ENCODE measurements around the gene NFAT5. TPM values are rescaled to one million over a fixed set of nuclear protein-coding genes. Genes with fewer than 3 reads are reported as not detected.
"Not testable (repeated sequence)": the region's sequence is repeated elsewhere in the genome, so short reads cannot be mapped to it uniquely, and the experiment has no call there.

NFAT5 gene, protein sequence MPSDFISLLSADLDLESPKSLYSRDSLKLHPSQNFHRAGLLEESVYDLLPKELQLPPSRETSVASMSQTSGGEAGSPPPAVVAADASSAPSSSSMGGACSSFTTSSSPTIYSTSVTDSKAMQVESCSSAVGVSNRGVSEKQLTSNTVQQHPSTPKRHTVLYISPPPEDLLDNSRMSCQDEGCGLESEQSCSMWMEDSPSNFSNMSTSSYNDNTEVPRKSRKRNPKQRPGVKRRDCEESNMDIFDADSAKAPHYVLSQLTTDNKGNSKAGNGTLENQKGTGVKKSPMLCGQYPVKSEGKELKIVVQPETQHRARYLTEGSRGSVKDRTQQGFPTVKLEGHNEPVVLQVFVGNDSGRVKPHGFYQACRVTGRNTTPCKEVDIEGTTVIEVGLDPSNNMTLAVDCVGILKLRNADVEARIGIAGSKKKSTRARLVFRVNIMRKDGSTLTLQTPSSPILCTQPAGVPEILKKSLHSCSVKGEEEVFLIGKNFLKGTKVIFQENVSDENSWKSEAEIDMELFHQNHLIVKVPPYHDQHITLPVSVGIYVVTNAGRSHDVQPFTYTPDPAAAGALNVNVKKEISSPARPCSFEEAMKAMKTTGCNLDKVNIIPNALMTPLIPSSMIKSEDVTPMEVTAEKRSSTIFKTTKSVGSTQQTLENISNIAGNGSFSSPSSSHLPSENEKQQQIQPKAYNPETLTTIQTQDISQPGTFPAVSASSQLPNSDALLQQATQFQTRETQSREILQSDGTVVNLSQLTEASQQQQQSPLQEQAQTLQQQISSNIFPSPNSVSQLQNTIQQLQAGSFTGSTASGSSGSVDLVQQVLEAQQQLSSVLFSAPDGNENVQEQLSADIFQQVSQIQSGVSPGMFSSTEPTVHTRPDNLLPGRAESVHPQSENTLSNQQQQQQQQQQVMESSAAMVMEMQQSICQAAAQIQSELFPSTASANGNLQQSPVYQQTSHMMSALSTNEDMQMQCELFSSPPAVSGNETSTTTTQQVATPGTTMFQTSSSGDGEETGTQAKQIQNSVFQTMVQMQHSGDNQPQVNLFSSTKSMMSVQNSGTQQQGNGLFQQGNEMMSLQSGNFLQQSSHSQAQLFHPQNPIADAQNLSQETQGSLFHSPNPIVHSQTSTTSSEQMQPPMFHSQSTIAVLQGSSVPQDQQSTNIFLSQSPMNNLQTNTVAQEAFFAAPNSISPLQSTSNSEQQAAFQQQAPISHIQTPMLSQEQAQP (N-terminal part only)
- total RNA-seq = 10 to 100 TPM; 77.3 to 98.6 TPM

DNA sequence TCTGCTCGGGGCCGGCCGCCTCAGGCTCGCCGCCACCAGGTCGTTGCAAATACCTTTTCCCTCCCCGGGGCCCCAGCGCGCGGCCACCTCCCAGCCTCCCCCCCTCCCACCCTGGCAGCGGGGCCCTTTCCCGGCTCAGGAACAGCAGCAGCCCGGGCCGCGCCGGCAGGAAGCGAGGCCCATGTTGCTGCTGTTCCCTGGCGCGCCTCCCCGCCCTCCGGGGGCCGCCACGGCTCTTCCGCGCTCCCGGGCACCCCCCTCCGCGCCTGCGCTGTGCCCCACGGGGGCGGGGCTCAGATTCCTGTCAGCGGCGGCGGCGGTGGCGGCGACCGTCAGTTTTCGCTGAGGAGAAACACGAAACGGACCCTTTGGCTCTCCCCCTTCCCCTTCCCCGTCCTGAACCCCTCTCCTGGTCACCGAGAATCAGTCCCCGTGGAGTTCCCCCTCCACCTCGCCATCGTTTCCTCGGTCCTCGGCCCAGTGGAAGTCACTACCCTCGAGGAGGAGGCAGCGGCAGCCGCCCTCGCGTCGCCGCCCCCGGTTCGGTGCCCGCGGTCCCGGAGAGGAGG is at the start of gene NFAT5:
TSS of gene NFAT5 (plus strand) at position 296 of the 569 bp plus-strand sequence. CDS start 336 bp downstream, outside the sequence.
- ATAC-seq (ENCODE audit: insufficient number of reproducible peaks, low FRiP score, low read depth) = peak; percentile 80
- DNase-seq (ENCODE audit: low spot score) = peak; percentile 25
- peak within 1 kb of the TSS; percentile 99 for H3K27ac ChIP-seq
- TF ChIP-seq, protein P1, sequence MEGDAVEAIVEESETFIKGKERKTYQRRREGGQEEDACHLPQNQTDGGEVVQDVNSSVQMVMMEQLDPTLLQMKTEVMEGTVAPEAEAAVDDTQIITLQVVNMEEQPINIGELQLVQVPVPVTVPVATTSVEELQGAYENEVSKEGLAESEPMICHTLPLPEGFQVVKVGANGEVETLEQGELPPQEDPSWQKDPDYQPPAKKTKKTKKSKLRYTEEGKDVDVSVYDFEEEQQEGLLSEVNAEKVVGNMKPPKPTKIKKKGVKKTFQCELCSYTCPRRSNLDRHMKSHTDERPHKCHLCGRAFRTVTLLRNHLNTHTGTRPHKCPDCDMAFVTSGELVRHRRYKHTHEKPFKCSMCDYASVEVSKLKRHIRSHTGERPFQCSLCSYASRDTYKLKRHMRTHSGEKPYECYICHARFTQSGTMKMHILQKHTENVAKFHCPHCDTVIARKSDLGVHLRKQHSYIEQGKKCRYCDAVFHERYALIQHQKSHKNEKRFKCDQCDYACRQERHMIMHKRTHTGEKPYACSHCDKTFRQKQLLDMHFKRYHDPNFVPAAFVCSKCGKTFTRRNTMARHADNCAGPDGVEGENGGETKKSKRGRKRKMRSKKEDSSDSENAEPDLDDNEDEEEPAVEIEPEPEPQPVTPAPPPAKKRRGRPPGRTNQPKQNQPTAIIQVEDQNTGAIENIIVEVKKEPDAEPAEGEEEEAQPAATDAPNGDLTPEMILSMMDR (IDR thresholded peaks at IDR 0.05) = no peak
- H3K36me3 ChIP-seq = no peaks in the 10 kb centered on the region
- H3K4me1 ChIP-seq (ENCODE audit: control insufficient read depth in 1 of 2, low read depth in 2 of 2) = peaks cover 30 to 37% of the 10 kb centered on the region in 2 donors
- no peaks in the 10 kb centered on the region for H3K27me3 ChIP-seq (replicated peaks; ENCODE audit: insufficient read depth)
- H3K4me3 ChIP-seq = peak within 1 kb of the TSS; percentile 100
- no peaks in the 10 kb centered on the region for H3K9me3 ChIP-seq

DNA sequence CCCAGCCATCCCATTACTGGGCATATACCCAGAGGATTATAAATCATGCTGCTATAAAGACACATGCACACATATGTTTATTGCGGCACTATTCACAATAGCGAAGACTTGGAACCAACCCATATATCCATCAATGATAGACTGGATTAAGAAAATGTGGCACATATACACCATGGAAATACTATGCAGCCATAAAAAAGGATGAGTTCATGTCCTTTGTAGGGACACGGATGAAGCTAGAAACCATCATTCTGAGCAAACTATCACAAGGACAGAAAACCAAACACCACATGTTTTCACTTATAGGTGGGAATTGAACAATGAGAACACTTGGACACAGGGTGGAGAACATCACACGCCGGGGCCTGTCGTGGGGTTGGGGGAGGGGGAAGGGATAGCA is 47.9 kb upstream of the NFAT5 start:
- not testable (repeated sequence) for H3K27ac ChIP-seq; H3K9me3 ChIP-seq; H3K4me3 ChIP-seq; DNase-seq (ENCODE audit: low spot score); ATAC-seq (ENCODE audit: insufficient number of reproducible peaks, low FRiP score, low read depth); H3K4me1 ChIP-seq (ENCODE audit: control insufficient read depth in 1 of 2, low read depth in 2 of 2); H3K36me3 ChIP-seq; H3K27me3 ChIP-seq (replicated peaks; ENCODE audit: insufficient read depth)

DNA sequence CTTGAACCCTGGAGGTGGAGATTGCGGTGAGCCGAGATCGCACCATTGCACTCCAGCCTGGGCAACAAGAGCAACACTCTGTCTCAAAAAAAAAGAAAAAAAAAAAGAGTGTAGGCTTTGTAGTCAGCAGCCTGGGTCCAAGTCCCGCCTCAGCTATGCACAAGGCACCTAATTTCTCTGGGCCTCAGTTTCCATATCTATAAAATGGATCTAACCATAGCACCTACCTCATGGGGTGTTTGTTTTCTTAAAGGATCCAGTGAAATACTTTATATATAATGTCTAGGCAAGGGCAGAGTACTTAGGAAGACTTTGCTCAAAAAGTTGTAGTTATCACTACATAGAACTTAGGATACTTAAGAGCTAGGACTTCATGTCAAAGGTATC is 45.4 kb upstream of the NFAT5 start:
- Histone ChIP-seq H3K36me3 (no peaks in the 10 kb centered on the region), H3K4me3 (no peak overlapping the region), H3K9me3 (no peaks in the 10 kb centered on the region), H3K4me1 (ENCODE audit: control insufficient read depth in 1 of 2, low read depth in 2 of 2) (no peaks in the 10 kb centered on the region), H3K27me3 (replicated peaks; ENCODE audit: insufficient read depth) (no peaks in the 10 kb centered on the region), H3K27ac (no peak overlapping the region)
- DNase-seq (ENCODE audit: low spot score) (no peak), ATAC-seq (ENCODE audit: insufficient number of reproducible peaks, low FRiP score, low read depth) (no peak)
- TF ChIP-seq, protein P1 (IDR thresholded peaks at IDR 0.05) = no peak

DNA sequence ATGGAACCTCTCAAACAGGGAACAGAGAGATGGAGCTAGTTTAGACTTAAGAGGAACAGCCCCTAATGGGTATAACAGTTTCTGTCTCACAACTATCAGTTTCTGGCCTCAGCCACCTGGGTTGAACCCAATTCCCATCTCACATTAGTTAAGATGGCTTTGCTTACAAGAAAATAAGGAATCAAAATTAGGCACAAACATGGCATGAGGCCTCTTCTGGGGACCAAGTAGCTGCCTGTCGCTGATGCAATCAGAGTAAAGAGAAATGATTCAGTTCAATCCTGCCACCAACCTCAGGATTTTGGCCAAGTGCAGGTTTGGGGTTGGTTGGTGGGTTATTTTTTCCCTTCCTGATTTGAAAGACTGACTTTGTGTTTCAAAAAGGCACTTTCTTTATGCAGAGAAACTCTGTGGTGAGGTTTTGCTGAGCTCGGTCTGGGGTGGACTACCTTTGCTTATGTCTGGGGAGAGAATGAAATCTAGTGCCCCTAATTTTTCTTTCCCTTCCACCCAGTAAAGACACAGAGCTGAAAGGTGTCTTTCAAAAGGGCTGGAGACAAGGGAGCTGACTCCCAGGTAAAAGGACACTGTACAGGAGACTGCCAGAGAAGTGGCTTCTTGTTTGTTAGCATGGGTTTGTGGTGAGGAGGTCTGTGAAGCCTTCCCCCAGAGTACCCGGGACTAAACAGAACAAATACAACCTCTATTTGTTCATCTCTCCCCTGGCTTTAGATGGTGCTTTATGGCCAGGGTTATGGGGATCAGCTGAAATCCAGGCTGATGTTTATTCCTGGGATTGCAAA is 44.8 kb upstream of the NFAT5 start:
- no peak overlapping the region for H3K4me3 ChIP-seq
- no peak for ATAC-seq (ENCODE audit: insufficient number of reproducible peaks, low FRiP score, low read depth)
- no peaks in the 10 kb centered on the region for H3K27me3 ChIP-seq (replicated peaks; ENCODE audit: insufficient read depth)
- DNase-seq (ENCODE audit: low spot score) = no peak
- H3K9me3 ChIP-seq = no peaks in the 10 kb centered on the region
- H3K27ac ChIP-seq = no peak overlapping the region
- H3K4me1 ChIP-seq (ENCODE audit: control insufficient read depth in 1 of 2, low read depth in 2 of 2) = no peaks in the 10 kb centered on the region
- TF ChIP-seq, protein P1 (IDR thresholded peaks at IDR 0.05) = no peak
- H3K36me3 ChIP-seq = no peaks in the 10 kb centered on the region

Measured in thoracic aorta (tissue), 2 donors.